SK-N-MC (cell line): ENCODE results near the gene GPS2.

Source experiments
- EZH2 ChIP-seq: fragments of 200-600 bp; sonication (generic); IDR thresholded peaks from one replicate; pipeline ENCODE4 v1.6.1; 2017; ENCODE audit warnings: antibody characterized with exemption
- FOXP2 ChIP-seq: optimal IDR thresholded peaks from 2 replicates; pipeline ENCODE3; 2011; ENCODE audit warnings: mild to moderate bottlenecking, moderate library complexity; ENCODE audit not compliant: insufficient read depth; ENCODE audit errors: extremely low read length, control extremely low read depth
- POLR2AphosphoS5 ChIP-seq: IDR thresholded peaks from 2 replicates; pipeline ENCODE4 v1.6.1; 2012; ENCODE audit warnings: mild to moderate bottlenecking, low read depth, low read length, borderline replicate concordance

DNA sequence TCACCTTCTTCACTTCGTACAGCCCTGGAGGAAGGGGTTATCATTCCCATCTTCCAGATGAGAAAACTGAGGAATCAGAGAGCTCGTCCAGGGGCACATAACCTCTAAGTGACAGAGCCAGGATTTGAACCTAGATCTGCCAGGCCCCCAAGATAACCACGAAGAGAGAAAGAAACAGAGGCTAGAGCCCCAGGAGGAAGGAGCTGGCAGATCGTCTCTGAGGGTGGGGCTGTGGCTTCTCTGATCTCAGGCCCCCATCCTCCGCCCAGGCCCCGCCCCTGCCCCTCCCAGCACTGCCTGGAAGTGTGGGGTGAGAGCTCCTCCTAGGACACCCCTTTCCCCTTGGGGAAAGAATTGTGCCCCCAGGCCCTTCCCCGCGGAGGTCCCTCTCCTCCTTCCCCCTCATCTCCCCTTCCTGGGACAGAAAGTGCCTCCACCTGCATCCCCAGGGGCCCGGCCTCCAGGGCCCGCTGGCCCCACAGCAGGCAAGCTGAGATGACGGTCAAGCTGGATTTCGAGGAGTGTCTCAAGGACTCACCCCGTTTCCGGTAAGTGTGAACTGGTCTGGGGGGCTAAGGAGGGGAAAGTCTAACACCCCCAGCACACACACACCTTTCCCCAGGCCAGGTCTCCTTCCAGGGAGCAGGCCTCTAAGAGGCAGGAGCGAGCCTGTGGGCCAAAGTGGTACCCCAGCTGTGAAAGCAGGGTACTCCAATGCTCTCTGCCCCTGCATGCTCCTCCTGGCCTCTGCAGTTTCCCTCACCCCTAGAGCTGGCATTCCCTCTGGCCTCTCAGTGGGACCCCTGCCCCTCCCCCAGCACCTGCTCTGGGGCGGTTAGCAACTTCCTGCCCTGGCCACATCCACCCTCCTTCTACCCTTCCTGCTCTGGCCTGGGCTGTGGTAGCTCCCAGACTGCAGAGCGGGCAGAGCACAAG lies 21.3 kb upstream of the GPS2 start, which contains the start of gene ACAP1:
- no peak for TF ChIP-seq POLR2AphosphoS5
- no peak for TF ChIP-seq EZH2
- no peak for TF ChIP-seq FOXP2
